MM.1S (cell line): Measurements from ENCODE around the gene CPNE2.

ENCODE experiments used
- DNase-seq: peaks from one replicate; pipeline ENCODE4 v3.0.0-alpha.2; 2015
- H2AFZ ChIP-seq: fragments of 300-600 bp; sonication (generic); 2 replicates; pipeline ENCODE4 v1.6.0; 2016; ENCODE audit warnings: antibody characterized with exemption, low read length
- H3F3A ChIP-seq: fragments of 300-600 bp; sonication (generic); 2 replicates; pipeline ENCODE4 v1.6.1; 2016; ENCODE audit warnings: mild to moderate bottlenecking, antibody characterized with exemption, low read length, moderate library complexity, mixed read lengths; ENCODE audit not compliant: insufficient read depth
- H3K27ac ChIP-seq: fragments of 300-600 bp; sonication (generic); 2 replicates; pipeline ENCODE4 v1.5.1; 2016; ENCODE audit warnings: mild to moderate bottlenecking, low read length
- H3K27me3 ChIP-seq: fragments of 300-600 bp; sonication (generic); replicated peaks from 2 replicates; pipeline ENCODE4 v1.6.0; 2016; ENCODE audit warnings: low read length; ENCODE audit not compliant: insufficient read depth
- H3K36me3 ChIP-seq: fragments of 300-600 bp; sonication (generic); replicated peaks from 2 replicates; pipeline ENCODE4 v1.6.1; 2016; ENCODE audit warnings: mild to moderate bottlenecking, low read length, mixed read lengths; ENCODE audit not compliant: insufficient read depth
- H3K4me1 ChIP-seq: fragments of 300-600 bp; sonication (generic); 2 replicates; pipeline ENCODE4 v1.6.1; 2016; ENCODE audit warnings: low read length, mixed read lengths
- H3K4me2 ChIP-seq: fragments of 300-600 bp; sonication (generic); 2 replicates; pipeline ENCODE4 v1.6.0; 2016; ENCODE audit warnings: low read depth, low read length
- H3K4me3 ChIP-seq: fragments of 300-600 bp; sonication (generic); 2 replicates; pipeline ENCODE4 v1.5.1; 2016; ENCODE audit warnings: low read length, mixed read lengths
- H3K79me2 ChIP-seq: fragments of 300-600 bp; sonication (generic); 2 replicates; pipeline ENCODE4 v1.6.1; 2016; ENCODE audit warnings: mixed run types, low read length, mixed read lengths
- H3K9ac ChIP-seq: fragments of 300-600 bp; sonication (generic); 2 replicates; pipeline ENCODE4 v1.6.1; 2016; ENCODE audit warnings: low read length, mixed read lengths
- H3K9me2 ChIP-seq: fragments of 300-600 bp; sonication (generic); replicated peaks from 2 replicates; pipeline ENCODE4 v1.6.1; 2016; ENCODE audit warnings: mild to moderate bottlenecking, low read length, mixed read lengths; ENCODE audit not compliant: insufficient read depth
- H3K9me3 ChIP-seq: fragments of 300-600 bp; sonication (generic); replicated peaks from 2 replicates; pipeline ENCODE4 v1.6.1; 2016; ENCODE audit warnings: mild to moderate bottlenecking, low read length, mixed read lengths; ENCODE audit not compliant: insufficient read depth
- H4K20me1 ChIP-seq: fragments of 300-600 bp; sonication (generic); 2 replicates; pipeline ENCODE4 v1.6.1; 2016; ENCODE audit warnings: mild to moderate bottlenecking, low read length, moderate library complexity, mixed read lengths; ENCODE audit not compliant: insufficient read depth
- CTCF ChIP-seq: fragments of 300-600 bp; sonication (generic); IDR thresholded peaks from 2 replicates; pipeline ENCODE4 v1.5.1; 2016; ENCODE audit warnings: antibody characterized with exemption, low read length, mixed read lengths
- EZH2 ChIP-seq: fragments of 300-600 bp; sonication (generic); optimal IDR thresholded peaks from 2 replicates; pipeline ENCODE3; 2017; ENCODE audit warnings: low read depth, mild to moderate bottlenecking, antibody characterized with exemption, low read length, mixed read lengths
- EZH2phosphoT487 ChIP-seq: fragments of 300-600 bp; sonication (generic); IDR thresholded peaks from 2 replicates; pipeline ENCODE4 v1.6.1; 2018; ENCODE audit warnings: antibody characterized with exemption, low read length

The CPNE2 gene

GRCh38 chr16:57166951-57167350 is 74.6 kb downstream of the CPNE2 start:
- H3K27me3 ChIP-seq, result no peaks in the 10 kb centered on the region
- H3K27ac ChIP-seq, result no peak overlapping the region
- no peak overlapping the region for H3K9ac ChIP-seq
- peaks cover 9% of the 10 kb centered on the region for H3K36me3 ChIP-seq
- no peak overlapping the region for H2AFZ ChIP-seq
- no peaks in the 10 kb centered on the region for H4K20me1 ChIP-seq
- H3K4me2 ChIP-seq, result no peak overlapping the region
- no peak for TF ChIP-seq CTCF
- TF ChIP-seq EZH2phosphoT487, result no peak
- no peak for TF ChIP-seq EZH2
- H3K4me3 ChIP-seq, result no peak overlapping the region
- no peak for DNase-seq
- no peaks in the 10 kb centered on the region for H3K9me3 ChIP-seq
- H3K79me2 ChIP-seq, result no peaks in the 10 kb centered on the region
- no peaks in the 10 kb centered on the region for H3K4me1 ChIP-seq
- no peaks in the 10 kb centered on the region for H3K9me2 ChIP-seq
- no peaks in the 10 kb centered on the region; the same call in 1 of the 2 replicates for H3F3A ChIP-seq

DNA sequence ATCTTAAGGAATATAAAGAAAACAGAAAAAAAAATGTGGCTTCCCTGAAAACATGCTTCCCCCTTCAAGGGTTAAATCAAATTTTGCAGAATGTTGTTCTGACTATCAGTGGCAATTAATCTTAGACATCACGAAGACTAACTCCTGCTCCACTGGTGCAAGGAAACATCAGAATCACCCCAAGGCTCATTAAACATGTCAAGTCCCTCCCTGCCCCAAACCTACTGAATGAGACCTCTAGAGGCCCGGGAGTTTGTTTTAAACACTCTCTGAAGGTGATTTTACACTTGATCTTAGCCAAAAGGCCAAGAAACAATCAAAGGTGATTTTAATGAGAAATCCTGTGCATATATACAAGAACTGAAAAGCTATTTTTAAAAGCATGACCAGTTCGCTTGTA is 75.2 kb downstream of the CPNE2 start:
- Histone ChIP-seq H3F3A (no peaks in the 10 kb centered on the region; the same call in 1 of the 2 replicates), H3K9ac (no peak overlapping the region), H3K4me1 (no peaks in the 10 kb centered on the region), H3K79me2 (no peaks in the 10 kb centered on the region), H3K9me3 (no peaks in the 10 kb centered on the region), H3K27ac (no peak overlapping the region), H3K27me3 (no peaks in the 10 kb centered on the region), H3K36me3 (peaks cover 9% of the 10 kb centered on the region), H3K4me3 (no peak overlapping the region), H3K4me2 (no peak overlapping the region), H2AFZ (no peak overlapping the region), H4K20me1 (no peaks in the 10 kb centered on the region), H3K9me2 (no peaks in the 10 kb centered on the region)
- DNase-seq, result no peak
- TF ChIP-seq EZH2phosphoT487 (no peak), EZH2 (no peak), CTCF (no peak)

DNA sequence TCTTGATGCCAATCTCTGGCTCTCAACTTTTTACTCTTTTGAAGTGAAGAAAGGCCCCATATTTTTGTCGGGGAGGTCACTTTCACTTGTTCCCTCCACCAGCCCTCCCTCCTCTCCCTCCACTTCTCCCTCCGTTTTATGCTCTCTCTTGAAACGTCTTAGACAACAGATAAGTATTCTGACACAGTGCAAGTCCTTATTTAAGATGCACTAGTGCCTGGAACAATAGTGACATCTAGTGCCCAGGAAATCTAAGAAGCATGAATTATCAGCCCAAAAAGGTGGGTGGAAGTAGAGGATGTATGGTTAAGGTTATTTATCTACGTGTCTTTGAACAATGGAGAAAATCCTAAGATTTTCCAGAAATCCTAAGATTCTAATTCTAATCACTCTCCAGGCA is 75.6 kb downstream of the CPNE2 start:
- H3F3A ChIP-seq, result no peaks in the 10 kb centered on the region; the same call in 1 of the 2 replicates
- no peak overlapping the region for H3K4me2 ChIP-seq
- no peak overlapping the region for H2AFZ ChIP-seq
- no peaks in the 10 kb centered on the region for H3K9me3 ChIP-seq
- no peak overlapping the region for H3K9ac ChIP-seq
- no peak for TF ChIP-seq EZH2phosphoT487
- TF ChIP-seq EZH2, result no peak
- peak; percentile 71 for TF ChIP-seq CTCF
- no peaks in the 10 kb centered on the region for H3K27me3 ChIP-seq
- H3K79me2 ChIP-seq, result no peaks in the 10 kb centered on the region
- H3K4me3 ChIP-seq, result no peak overlapping the region
- DNase-seq, result peak; percentile 69
- no peaks in the 10 kb centered on the region for H3K4me1 ChIP-seq
- no peak overlapping the region for H3K27ac ChIP-seq
- no peaks in the 10 kb centered on the region for H4K20me1 ChIP-seq
- no peaks in the 10 kb centered on the region for H3K9me2 ChIP-seq
- peaks cover 9% of the 10 kb centered on the region for H3K36me3 ChIP-seq
